ENCODE data around the gene ANP32A.
"Not testable (repeated sequence)": the region's sequence is repeated elsewhere in the genome, so short reads cannot be mapped to it uniquely, and the experiment has no call there.

Gene ANP32A

GRCh38 chr15:68781766-68782588, 38.7 kb downstream of the ANP32A start:
- DNase-seq, result no peak

GRCh38 chr15:68781217-68781616, 39.5 kb downstream of the ANP32A start:
- DNase-seq, result no peak

- no peak for DNase-seq
Measured at GRCh38 chr15:68778876-68779275, 41.8 kb downstream of the ANP32A start.

- DNase-seq, result no peak
Measured at GRCh38 chr15:68776477-68777270, 44.0 kb downstream of the ANP32A start.

GRCh38 chr15:68775671-68776476, 44.8 kb downstream of the ANP32A start:
- DNase-seq, result no peak

GRCh38 chr15:68775236-68775577, 45.5 kb downstream of the ANP32A start:
- no peak for DNase-seq

- DNase-seq, result no peak
Measured at GRCh38 chr15:68774521-68775235, 46.0 kb downstream of the ANP32A start.

GRCh38 chr15:68774120-68774519, 46.6 kb downstream of the ANP32A start:
- DNase-seq, result no peak

GRCh38 chr15:68773036-68773435, 47.7 kb downstream of the ANP32A start:
- no peak for DNase-seq

GRCh38 chr15:68770216-68770615, 50.5 kb downstream of the ANP32A start:
- no peak for DNase-seq

GRCh38 chr15:68769702-68770101, 51.0 kb downstream of the ANP32A start:
- no peak for DNase-seq

- no peak for DNase-seq
Measured at GRCh38 chr15:68768321-68768720, 52.4 kb downstream of the ANP32A start.

GRCh38 chr15:68767833-68768232, 52.9 kb downstream of the ANP32A start:
- no peak for DNase-seq

GRCh38 chr15:68765602-68766368, 54.9 kb downstream of the ANP32A start:
- no peak for DNase-seq

GRCh38 chr15:68764090-68764489, 56.6 kb downstream of the ANP32A start:
- DNase-seq, result no peak

GRCh38 chr15:68763063-68763462, 57.6 kb downstream of the ANP32A start:
- DNase-seq, result no peak

- not testable (repeated sequence) for DNase-seq
Measured at GRCh38 chr15:68759982-68760579, 60.6 kb downstream of the ANP32A start.

GRCh38 chr15:68755731-68756130, 65.0 kb downstream of the ANP32A start:
- no peak for DNase-seq

GRCh38 chr15:68751622-68752021, 69.1 kb downstream of the ANP32A start:
- DNase-seq, result no peak

GRCh38 chr15:68749793-68750192, 70.9 kb downstream of the ANP32A start:
- no peak for DNase-seq

GRCh38 chr15:68749365-68749764, 71.3 kb downstream of the ANP32A start:
- no peak for DNase-seq

All from central memory CD4-positive, alpha-beta T cell (primary cell).